ENCODE data around the gene LIMK2.

DNA sequence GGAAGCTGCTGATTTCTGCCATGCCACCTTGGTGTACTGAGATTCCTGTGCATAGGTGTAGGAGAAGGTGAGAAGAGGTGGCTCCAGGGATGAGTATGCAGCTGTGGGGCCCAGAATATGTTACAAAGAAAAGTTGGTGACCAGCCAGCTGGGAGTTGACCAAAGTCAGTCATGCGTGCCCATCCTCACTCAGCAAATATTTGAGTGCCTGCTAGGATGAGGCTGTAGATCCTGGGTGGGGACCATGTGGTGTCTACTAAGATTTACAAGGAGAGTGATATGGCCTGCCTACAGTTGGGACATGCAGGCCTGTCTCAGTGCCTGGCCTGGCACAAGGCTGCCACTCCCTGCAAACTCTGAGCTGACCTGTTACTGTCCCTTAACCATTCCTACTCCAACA is 32.8 kb upstream of the LIMK2 start:
- TF ChIP-seq, protein P1, sequence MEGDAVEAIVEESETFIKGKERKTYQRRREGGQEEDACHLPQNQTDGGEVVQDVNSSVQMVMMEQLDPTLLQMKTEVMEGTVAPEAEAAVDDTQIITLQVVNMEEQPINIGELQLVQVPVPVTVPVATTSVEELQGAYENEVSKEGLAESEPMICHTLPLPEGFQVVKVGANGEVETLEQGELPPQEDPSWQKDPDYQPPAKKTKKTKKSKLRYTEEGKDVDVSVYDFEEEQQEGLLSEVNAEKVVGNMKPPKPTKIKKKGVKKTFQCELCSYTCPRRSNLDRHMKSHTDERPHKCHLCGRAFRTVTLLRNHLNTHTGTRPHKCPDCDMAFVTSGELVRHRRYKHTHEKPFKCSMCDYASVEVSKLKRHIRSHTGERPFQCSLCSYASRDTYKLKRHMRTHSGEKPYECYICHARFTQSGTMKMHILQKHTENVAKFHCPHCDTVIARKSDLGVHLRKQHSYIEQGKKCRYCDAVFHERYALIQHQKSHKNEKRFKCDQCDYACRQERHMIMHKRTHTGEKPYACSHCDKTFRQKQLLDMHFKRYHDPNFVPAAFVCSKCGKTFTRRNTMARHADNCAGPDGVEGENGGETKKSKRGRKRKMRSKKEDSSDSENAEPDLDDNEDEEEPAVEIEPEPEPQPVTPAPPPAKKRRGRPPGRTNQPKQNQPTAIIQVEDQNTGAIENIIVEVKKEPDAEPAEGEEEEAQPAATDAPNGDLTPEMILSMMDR (IDR thresholded peaks at IDR 0.05; ENCODE audit: low read length): no peak
- TF ChIP-seq EZH2 (optimal IDR thresholded peaks at IDR 0.05; ENCODE audit: low read depth, low read length): no peak
